ENCODE data around the gene REXO5.

Gene REXO5

GRCh38 chr16:20866145-20866772, 59.9 kb downstream of the REXO5 start:
- DNase-seq (ENCODE audit: low read depth), result peak; percentile 60
- no peak overlapping the region for H3K4me3 ChIP-seq (ENCODE audit: control insufficient read depth, low read depth, low read length)
- TF ChIP-seq, protein P1, sequence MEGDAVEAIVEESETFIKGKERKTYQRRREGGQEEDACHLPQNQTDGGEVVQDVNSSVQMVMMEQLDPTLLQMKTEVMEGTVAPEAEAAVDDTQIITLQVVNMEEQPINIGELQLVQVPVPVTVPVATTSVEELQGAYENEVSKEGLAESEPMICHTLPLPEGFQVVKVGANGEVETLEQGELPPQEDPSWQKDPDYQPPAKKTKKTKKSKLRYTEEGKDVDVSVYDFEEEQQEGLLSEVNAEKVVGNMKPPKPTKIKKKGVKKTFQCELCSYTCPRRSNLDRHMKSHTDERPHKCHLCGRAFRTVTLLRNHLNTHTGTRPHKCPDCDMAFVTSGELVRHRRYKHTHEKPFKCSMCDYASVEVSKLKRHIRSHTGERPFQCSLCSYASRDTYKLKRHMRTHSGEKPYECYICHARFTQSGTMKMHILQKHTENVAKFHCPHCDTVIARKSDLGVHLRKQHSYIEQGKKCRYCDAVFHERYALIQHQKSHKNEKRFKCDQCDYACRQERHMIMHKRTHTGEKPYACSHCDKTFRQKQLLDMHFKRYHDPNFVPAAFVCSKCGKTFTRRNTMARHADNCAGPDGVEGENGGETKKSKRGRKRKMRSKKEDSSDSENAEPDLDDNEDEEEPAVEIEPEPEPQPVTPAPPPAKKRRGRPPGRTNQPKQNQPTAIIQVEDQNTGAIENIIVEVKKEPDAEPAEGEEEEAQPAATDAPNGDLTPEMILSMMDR (IDR thresholded peaks at IDR 0.05; ENCODE audit: control insufficient read depth, insufficient read depth, low read depth, low read length, missing control alignments), result no peak

DNA sequence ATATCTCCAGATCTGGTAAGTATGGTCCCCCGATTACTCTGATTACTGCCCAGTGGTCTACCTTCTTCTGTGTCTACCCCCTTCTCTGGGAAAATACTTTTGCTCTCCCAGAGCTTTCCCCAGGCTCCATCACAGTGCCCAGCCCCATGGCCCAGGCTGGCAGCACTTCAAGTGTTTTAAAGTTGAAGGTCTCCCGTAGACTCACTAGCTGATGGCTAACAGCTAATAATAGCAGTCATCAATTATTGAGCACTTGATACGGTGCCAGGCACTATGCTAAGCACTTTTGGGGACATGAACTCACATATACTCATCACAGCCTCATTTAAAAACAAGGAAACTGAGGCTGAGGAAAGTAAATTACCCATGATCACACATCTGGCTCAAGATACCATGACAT, 60.5 kb downstream of the REXO5 start:
- TF ChIP-seq, protein P1 (IDR thresholded peaks at IDR 0.05; ENCODE audit: control insufficient read depth, insufficient read depth, low read depth, low read length, missing control alignments), result no peak
- H3K4me3 ChIP-seq (ENCODE audit: control insufficient read depth, low read depth, low read length), result no peak overlapping the region
- DNase-seq (ENCODE audit: low read depth), result no peak

- H3K4me3 ChIP-seq (ENCODE audit: control insufficient read depth, low read depth, low read length), result no peak overlapping the region
- DNase-seq (ENCODE audit: low read depth), result no peak
- TF ChIP-seq, protein P1 (IDR thresholded peaks at IDR 0.05; ENCODE audit: control insufficient read depth, insufficient read depth, low read depth, low read length, missing control alignments), result no peak
Observed at GRCh38 chr16:20867585-20867984, 61.3 kb downstream of the REXO5 start.

GRCh38 chr16:20868890-20869289, 62.6 kb downstream of the REXO5 start:
- DNase-seq (ENCODE audit: low read depth), result no peak
- TF ChIP-seq, protein P1 (IDR thresholded peaks at IDR 0.05; ENCODE audit: control insufficient read depth, insufficient read depth, low read depth, low read length, missing control alignments), result no peak
- no peak overlapping the region for H3K4me3 ChIP-seq (ENCODE audit: control insufficient read depth, low read depth, low read length)

DNA sequence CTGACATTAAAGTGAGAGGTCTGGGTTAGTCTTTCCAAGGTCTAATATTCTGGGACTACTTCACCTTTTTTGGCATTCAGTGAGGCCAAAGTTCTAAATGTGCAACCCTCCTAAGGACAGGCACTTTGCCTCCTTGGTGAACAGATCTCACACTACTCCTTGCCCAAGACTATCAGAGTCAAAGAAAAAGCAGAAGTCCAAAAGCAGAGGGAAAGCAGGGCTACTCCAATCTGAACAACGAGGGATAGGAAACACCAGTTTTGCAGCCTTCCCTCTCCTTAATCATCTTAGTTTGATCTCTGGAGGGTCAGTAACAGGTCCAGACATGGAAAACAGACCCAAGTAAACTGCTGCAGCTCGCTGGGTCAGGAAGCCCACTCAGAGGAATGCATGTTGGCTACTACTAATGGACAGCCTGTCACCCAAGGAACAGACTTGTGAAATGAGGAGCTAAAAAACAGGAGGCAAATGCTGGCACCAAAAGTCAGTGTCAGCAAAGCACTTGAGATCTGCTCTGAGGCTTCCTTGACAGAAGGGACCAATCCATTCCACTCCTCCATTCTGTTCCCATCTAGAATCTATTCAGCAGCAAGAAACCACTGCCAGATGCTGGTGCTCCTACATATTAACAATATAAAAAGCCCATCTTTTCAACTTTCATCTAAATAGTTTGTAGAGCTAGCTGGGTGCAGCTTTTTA, 63.9 kb downstream of the REXO5 start:
- TF ChIP-seq, protein P1 (IDR thresholded peaks at IDR 0.05; ENCODE audit: control insufficient read depth, insufficient read depth, low read depth, low read length, missing control alignments), result no peak
- H3K4me3 ChIP-seq (ENCODE audit: control insufficient read depth, low read depth, low read length), result no peak overlapping the region
- no peak for DNase-seq (ENCODE audit: low read depth)

- TF ChIP-seq, protein P1 (IDR thresholded peaks at IDR 0.05; ENCODE audit: control insufficient read depth, insufficient read depth, low read depth, low read length, missing control alignments), result no peak
- DNase-seq (ENCODE audit: low read depth), result no peak
- no peak overlapping the region for H3K4me3 ChIP-seq (ENCODE audit: control insufficient read depth, low read depth, low read length)
Observed at GRCh38 chr16:20871258-20871657, 64.9 kb downstream of the REXO5 start.

Measured in AG09309 (cell line).